ENCODE data around the gene ALMS1. TPM values are rescaled to one million over a fixed set of nuclear protein-coding genes. Genes with fewer than 3 reads are reported as not detected.
"Not testable (repeated sequence)": the region's sequence is repeated elsewhere in the genome, so short reads cannot be mapped to it uniquely, and the experiment has no call there.

Gene ALMS1
- total and polyA plus RNA-seq, 2 experiments from 2014 or later = 6.8 to 30.1 TPM

DNA sequence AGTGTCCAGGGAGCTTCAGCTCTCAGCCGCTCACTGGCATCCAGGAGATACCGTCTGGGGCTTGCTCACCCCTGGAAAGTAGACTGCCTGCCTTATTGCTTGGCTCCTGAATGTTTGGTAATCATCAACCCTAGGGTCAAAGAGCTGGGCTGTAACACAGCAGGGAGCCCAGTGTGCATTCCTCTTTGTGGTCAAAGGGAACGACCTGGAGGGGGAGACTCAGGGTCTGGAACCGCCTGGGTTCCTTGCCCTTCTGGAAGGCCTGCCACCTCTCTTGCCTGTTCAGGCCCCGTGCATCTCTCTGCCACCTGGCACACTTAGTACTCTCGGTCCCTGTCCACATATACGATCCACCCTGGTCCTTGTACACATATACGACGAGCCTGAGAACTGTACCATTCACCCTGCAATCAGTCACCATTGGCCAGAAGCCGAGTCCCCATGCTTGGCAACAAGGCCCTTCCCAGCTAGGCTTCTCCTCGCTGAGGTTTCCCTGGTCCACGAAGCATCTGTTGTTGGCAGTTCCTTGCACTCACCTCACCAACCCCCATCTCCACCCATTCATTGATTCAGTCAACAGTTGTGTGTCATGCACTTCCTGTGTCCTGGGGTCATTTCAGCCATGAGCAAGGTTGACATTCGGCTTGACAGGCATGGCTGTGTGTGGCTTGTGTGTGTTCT, 256.8 kb downstream of the ALMS1 start, which contains the start of gene NAT8:
NAT8 (minus strand) TSS at position 85 of the 681 bp plus-strand sequence. CDS start 794 bp downstream, outside the sequence.
- Histone ChIP-seq H3K36me3 (no peaks in the 10 kb centered on the region), H3K4me3 (no peak within 1 kb of the TSS), H3K27ac (peak within 1 kb of the TSS; percentile 57), H3K9me3 (ENCODE audit: low read depth) (no peaks in the 10 kb centered on the region), H3K27me3 (no peaks in the 10 kb centered on the region), H3K4me1 (ENCODE audit: low read depth) (no peaks in the 10 kb centered on the region)
- TF ChIP-seq CTCF (IDR thresholded peaks at IDR 0.05; ENCODE audit: low read depth, low read length) = no peak
- DNase-seq (ENCODE audit: low read depth in 1 of 2, low spot score in 1 of 2) = peak in 1 of 2 donors; percentile 10

GRCh38 chr2:73647690-73648089, 262.1 kb downstream of the ALMS1 start:
- not testable (repeated sequence) for DNase-seq (ENCODE audit: low read depth in 1 of 2, low spot score in 1 of 2); H3K27ac ChIP-seq; H3K9me3 ChIP-seq (ENCODE audit: low read depth); H3K27me3 ChIP-seq; H3K4me1 ChIP-seq (ENCODE audit: low read depth); H3K36me3 ChIP-seq; H3K4me3 ChIP-seq

GRCh38 chr2:73651591-73652230, 266.1 kb downstream of the ALMS1 start:
- Histone ChIP-seq H3K4me1 (ENCODE audit: low read depth) (no peaks in the 10 kb centered on the region), H3K36me3 (no peaks in the 10 kb centered on the region), H3K27me3 (no peaks in the 10 kb centered on the region), H3K9me3 (ENCODE audit: low read depth) (no peaks in the 10 kb centered on the region), H3K4me3 (no peak overlapping the region), H3K27ac (no peak overlapping the region)
- no peak for DNase-seq (ENCODE audit: low read depth in 1 of 2, low spot score in 1 of 2)
- no peak for TF ChIP-seq CTCF (IDR thresholded peaks at IDR 0.05; ENCODE audit: low read depth, low read length)

- H3K27ac ChIP-seq = no peak overlapping the region
- no peak for TF ChIP-seq CTCF (IDR thresholded peaks at IDR 0.05; ENCODE audit: low read depth, low read length)
- H3K4me1 ChIP-seq (ENCODE audit: low read depth) = no peaks in the 10 kb centered on the region
- H3K36me3 ChIP-seq = no peaks in the 10 kb centered on the region
- no peak overlapping the region for H3K4me3 ChIP-seq
- no peak for DNase-seq (ENCODE audit: low read depth in 1 of 2, low spot score in 1 of 2)
- no peaks in the 10 kb centered on the region for H3K27me3 ChIP-seq
- no peaks in the 10 kb centered on the region for H3K9me3 ChIP-seq (ENCODE audit: low read depth)
Observed at GRCh38 chr2:73652348-73652747, 266.7 kb downstream of the ALMS1 start.

GRCh38 chr2:73654175-73654574, 268.5 kb downstream of the ALMS1 start:
- H3K4me1 ChIP-seq (ENCODE audit: low read depth) = no peaks in the 10 kb centered on the region
- no peak for DNase-seq (ENCODE audit: low read depth in 1 of 2, low spot score in 1 of 2)
- TF ChIP-seq CTCF (IDR thresholded peaks at IDR 0.05; ENCODE audit: low read depth, low read length) = no peak

More at GRCh38 chr2:73654175-73654574, 268.5 kb downstream of the ALMS1 start:
- Histone ChIP-seq H3K36me3 (no peaks in the 10 kb centered on the region), H3K27ac (no peak overlapping the region), H3K9me3 (ENCODE audit: low read depth) (no peaks in the 10 kb centered on the region), H3K4me3 (no peak overlapping the region), H3K27me3 (no peaks in the 10 kb centered on the region)

Other genes with a start within 250 kb of the ALMS1 start
- gene NOTO, start 183.3 kb upstream of the ALMS1 start, total RNA-seq = not detected in 2 replicates
- gene NOTO, start 183.3 kb upstream of the ALMS1 start, polyA plus RNA-seq = not detected in 2 replicates
- gene SMYD5, start 171.6 kb upstream of the ALMS1 start, total RNA-seq = 24.4 and 26.1 TPM in 2 replicates
- gene SMYD5, start 171.6 kb upstream of the ALMS1 start, polyA plus RNA-seq = 26.4 and 27.0 TPM in 2 replicates
- gene PRADC1, start 152.6 kb upstream of the ALMS1 start, total RNA-seq = 42.6 and 99.4 TPM in 2 replicates
- 62.8 and 99.8 TPM in 2 replicates for gene PRADC1, start 152.6 kb upstream of the ALMS1 start, polyA plus RNA-seq
- 370 and 424 TPM in 2 replicates for gene CCT7, start 151.5 kb upstream of the ALMS1 start, total RNA-seq
- gene CCT7, start 151.5 kb upstream of the ALMS1 start, polyA plus RNA-seq = 340 and 384 TPM in 2 replicates
- gene FBXO41, start 101.4 kb upstream of the ALMS1 start, total RNA-seq = 4.1 and 5.8 TPM in 2 replicates
- gene FBXO41, start 101.4 kb upstream of the ALMS1 start, polyA plus RNA-seq = 1.0 and 1.3 TPM in 2 replicates
- 0.06 TPM in 1 of 2 replicates, not detected in the other for gene EGR4, start 92.3 kb upstream of the ALMS1 start, total RNA-seq
- 0.31 TPM in 1 of 2 replicates, not detected in the other for gene EGR4, start 92.3 kb upstream of the ALMS1 start, polyA plus RNA-seq

All from cardiac muscle cell (in vitro differentiated cells and primary cell).